Peyer's patch (tissue), 4 donors: ENCODE results near the gene COX7B2.

Experiments
- POLR2A ChIP-seq, 2 donors: fragments of 450-650 bp; IDR thresholded peaks; one replicate each; pipeline ENCODE4 v1.5.1; 2017; ENCODE audit warnings: antibody characterized with exemption in 2 of 2, mild to moderate bottlenecking in 2 of 2, moderate library complexity in 2 of 2
- TF ChIP-seq, protein P1 (sequence below), 6 experiments: fragments of 450-650 bp in 4 of 6; fragments of 200-600 bp in 2 of 6; sonication (generic) in 1 of 6; IDR thresholded peaks; one replicate each; pipeline ENCODE4 v1.5.1; 2017 to 2019; ENCODE audit warnings: antibody characterized with exemption in 6 of 6, mild to moderate bottlenecking in 3 of 6, moderate library complexity in 1 of 6

DNA sequence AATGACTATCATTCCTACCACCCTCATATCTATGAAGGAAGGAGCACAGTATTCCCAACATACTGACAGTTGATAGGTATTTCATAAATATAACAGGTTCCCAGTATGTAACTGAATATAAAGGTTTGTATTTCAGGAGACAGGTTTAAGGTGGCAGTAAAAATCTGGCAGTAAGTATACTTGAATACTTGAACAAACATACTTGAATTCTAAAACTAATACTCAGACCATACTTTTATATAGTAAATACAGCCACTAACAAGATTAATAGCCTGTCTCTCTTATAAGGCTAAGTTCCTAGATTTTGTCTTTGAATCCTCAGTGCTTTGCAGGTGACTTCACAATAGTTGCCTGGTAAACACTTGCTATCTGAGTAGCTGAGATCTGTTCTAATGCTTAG, 46.6 kb upstream of the COX7B2 start:
- TF ChIP-seq, protein P1, sequence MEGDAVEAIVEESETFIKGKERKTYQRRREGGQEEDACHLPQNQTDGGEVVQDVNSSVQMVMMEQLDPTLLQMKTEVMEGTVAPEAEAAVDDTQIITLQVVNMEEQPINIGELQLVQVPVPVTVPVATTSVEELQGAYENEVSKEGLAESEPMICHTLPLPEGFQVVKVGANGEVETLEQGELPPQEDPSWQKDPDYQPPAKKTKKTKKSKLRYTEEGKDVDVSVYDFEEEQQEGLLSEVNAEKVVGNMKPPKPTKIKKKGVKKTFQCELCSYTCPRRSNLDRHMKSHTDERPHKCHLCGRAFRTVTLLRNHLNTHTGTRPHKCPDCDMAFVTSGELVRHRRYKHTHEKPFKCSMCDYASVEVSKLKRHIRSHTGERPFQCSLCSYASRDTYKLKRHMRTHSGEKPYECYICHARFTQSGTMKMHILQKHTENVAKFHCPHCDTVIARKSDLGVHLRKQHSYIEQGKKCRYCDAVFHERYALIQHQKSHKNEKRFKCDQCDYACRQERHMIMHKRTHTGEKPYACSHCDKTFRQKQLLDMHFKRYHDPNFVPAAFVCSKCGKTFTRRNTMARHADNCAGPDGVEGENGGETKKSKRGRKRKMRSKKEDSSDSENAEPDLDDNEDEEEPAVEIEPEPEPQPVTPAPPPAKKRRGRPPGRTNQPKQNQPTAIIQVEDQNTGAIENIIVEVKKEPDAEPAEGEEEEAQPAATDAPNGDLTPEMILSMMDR (IDR thresholded peaks at IDR 0.05), result no peak
- TF ChIP-seq POLR2A (IDR thresholded peaks at IDR 0.05), result no peak
